Natural killer cell (primary cell): ENCODE data around the gene DYRK3. TPM values are rescaled to one million over a fixed set of nuclear protein-coding genes. Genes with fewer than 3 reads are reported as not detected.
A peak's percentile ranks its signal among the peaks of the same experiment; 100 is the strongest.

Experiments
- ATAC-seq, 3 donors: fragments of 150-1000 bp in 2 of 3; fragments of 200-7000 bp in 1 of 3; cut with Tn5 transposase; 1 replicate in 1 of 3; 2 replicates in 2 of 3; pipeline ENCODE4 v1.10.0; 2021; ENCODE audit warnings: mild to moderate bottlenecking in 2 of 3, moderate library complexity in 2 of 3
- DNase-seq, 2 donors: peaks; one replicate each; pipeline versions ENCODE4 v3.0.0 to v3.0.0-alpha.2; 2013 to 2021; ENCODE audit warnings: mixed read lengths in 1 of 2
- H3K27ac ChIP-seq: one replicate; pipeline ENCODE4 v1.5.1; 2013; ENCODE audit warnings: mild to moderate bottlenecking, low read length
- H3K27me3 ChIP-seq: one replicate; pipeline ENCODE4 v1.6.1; 2013; ENCODE audit warnings: low read length; ENCODE audit not compliant: control insufficient read depth, insufficient read depth
- H3K36me3 ChIP-seq: one replicate; pipeline ENCODE4 v1.6.1; 2013; ENCODE audit warnings: low read length; ENCODE audit not compliant: control insufficient read depth, insufficient read depth
- H3K4me1 ChIP-seq: one replicate; pipeline ENCODE4 v1.6.1; 2013; ENCODE audit warnings: low read length; ENCODE audit not compliant: control insufficient read depth, insufficient read depth
- H3K4me3 ChIP-seq: one replicate; pipeline ENCODE4 v1.5.1; 2013; ENCODE audit warnings: low read length
- H3K9me3 ChIP-seq: one replicate; pipeline ENCODE4 v1.6.1; 2013; ENCODE audit warnings: low read length; ENCODE audit not compliant: control insufficient read depth, insufficient read depth
- H3K27ac Mint-ChIP-seq, 2 donors: one replicate each; pipeline ENCODE4 v1.8.0; 2022; ENCODE audit warnings: mild to moderate bottlenecking in 2 of 2, mixed read lengths in 2 of 2, moderate library complexity in 1 of 2
- H3K27me3 Mint-ChIP-seq, 2 donors: one replicate each; pipeline ENCODE4 v1.8.0; 2022; ENCODE audit warnings: low read depth in 2 of 2, mixed read lengths in 2 of 2
- H3K36me3 Mint-ChIP-seq: one replicate; pipeline ENCODE4 v1.8.0; 2022; ENCODE audit warnings: mixed read lengths
- H3K4me1 Mint-ChIP-seq, 2 donors: one replicate each; pipeline ENCODE4 v1.8.0; 2022; ENCODE audit warnings: mixed read lengths in 2 of 2
- H3K4me3 Mint-ChIP-seq: one replicate; pipeline ENCODE4 v1.8.0; 2022; ENCODE audit warnings: mild to moderate bottlenecking, moderate library complexity, mixed read lengths
- H3K9me3 Mint-ChIP-seq, 2 donors: one replicate each; pipeline ENCODE4 v1.8.0; 2022; ENCODE audit warnings: mixed read lengths in 2 of 2
- CTCF ChIP-seq: fragments of 200-600 bp; IDR thresholded peaks from one replicate; pipeline ENCODE4 v1.8.0; 2022; ENCODE audit warnings: antibody characterized with exemption
- WGBS: methylation state at CpG from one replicate; pipeline ENCODE4 v1.1.7; 2013; ENCODE audit warnings: missing lambda C conversion rate; ENCODE audit not compliant: insufficient coverage; 5-methylcytosine and 5-hydroxymethylcytosine counted together
- intact Hi-C: fragments of 100-400 bp; cut with micrococcal nuclease; formaldehyde crosslinking; loops from one replicate; pipeline ENCODE4 v1.14.2; 2022
- total RNA-seq, 4 donors: library from RNA; stranded (reverse); fragments of 120-200 nt in 1 of 4; gene quantifications; one replicate each; pipeline versions ENCODE4 v1.2.3 to v1.2.4, GENCODE V29; 2013 to 2022

Gene DYRK3
- total RNA-seq, 3 donors from 2014 or later (not counting 1 experiment from before 2014, with no cell fraction given): 0.16 to 0.66 (median 0.43) TPM

- Mint-ChIP-seq H3K4me1 (peaks cover 0 to 2% of the 10 kb centered on the region in 2 donors), H3K4me3 (no peak overlapping the region), H3K36me3 (no peaks in the 10 kb centered on the region), H3K27ac (no peak overlapping the region), H3K9me3 (no peaks in the 10 kb centered on the region), H3K27me3 (peaks cover 0 to 5% of the 10 kb centered on the region in 2 donors)
- no peaks in the 10 kb centered on the region for H3K9me3 ChIP-seq
- H3K4me1 ChIP-seq: peaks cover 8% of the 10 kb centered on the region
- H3K27ac ChIP-seq: no peak overlapping the region
- WGBS: 88% methylated on average over 1 of the region's 1 CpG
- TF ChIP-seq CTCF: no peak
- DNase-seq (no peak), ATAC-seq (no peak)
- H3K27me3 ChIP-seq: no peaks in the 10 kb centered on the region
- H3K4me3 ChIP-seq: no peak overlapping the region
- intact Hi-C loops: no loop called here
- no peaks in the 10 kb centered on the region for H3K36me3 ChIP-seq
Observed at GRCh38 chr1:206674745-206675175, 39.4 kb downstream of the DYRK3 start.

GRCh38 chr1:206676499-206676898 lies 41.2 kb downstream of the DYRK3 start:
- no peaks in the 10 kb centered on the region for H3K27me3 Mint-ChIP-seq
- Histone ChIP-seq H3K4me1 (peaks cover 9% of the 10 kb centered on the region), H3K9me3 (no peaks in the 10 kb centered on the region), H3K4me3 (no peak overlapping the region), H3K27me3 (no peaks in the 10 kb centered on the region), H3K27ac (no peak overlapping the region), H3K36me3 (no peaks in the 10 kb centered on the region)
- no peak for TF ChIP-seq CTCF
- no peaks in the 10 kb centered on the region for H3K36me3 Mint-ChIP-seq
- WGBS: 36% methylated on average over 2 of the region's 2 CpGs
- no peak overlapping the region for H3K27ac Mint-ChIP-seq
- no peaks in the 10 kb centered on the region for H3K9me3 Mint-ChIP-seq
- H3K4me1 Mint-ChIP-seq: peaks cover 0 to 4% of the 10 kb centered on the region in 2 donors
- no peak overlapping the region for H3K4me3 Mint-ChIP-seq
- intact Hi-C loops: no loop called here
- DNase-seq (no peak), ATAC-seq (no peak)

- Histone ChIP-seq H3K4me3 (no peak overlapping the region), H3K4me1 (peaks cover 16% of the 10 kb centered on the region), H3K36me3 (no peaks in the 10 kb centered on the region), H3K27ac (no peak overlapping the region), H3K27me3 (no peaks in the 10 kb centered on the region), H3K9me3 (no peaks in the 10 kb centered on the region)
- intact Hi-C loops: no loop called here
- H3K36me3 Mint-ChIP-seq: no peaks in the 10 kb centered on the region
- DNase-seq (no peak), ATAC-seq (no peak)
- H3K4me3 Mint-ChIP-seq: no peak overlapping the region
- no peak for TF ChIP-seq CTCF
- no peaks in the 10 kb centered on the region for H3K27me3 Mint-ChIP-seq
- no peaks in the 10 kb centered on the region for H3K9me3 Mint-ChIP-seq
- H3K4me1 Mint-ChIP-seq: peaks cover 0 to 4% of the 10 kb centered on the region in 2 donors
- H3K27ac Mint-ChIP-seq: no peak overlapping the region
- WGBS: 76% methylated on average over 2 of the region's 3 CpGs
Observed at GRCh38 chr1:206678490-206678889, 43.2 kb downstream of the DYRK3 start.

GRCh38 chr1:206679738-206680211 lies 44.4 kb downstream of the DYRK3 start:
- Histone ChIP-seq H3K27me3 (no peaks in the 10 kb centered on the region), H3K4me1 (peaks cover 24% of the 10 kb centered on the region), H3K27ac (no peak overlapping the region), H3K4me3 (no peak overlapping the region), H3K9me3 (no peaks in the 10 kb centered on the region), H3K36me3 (no peaks in the 10 kb centered on the region)
- Mint-ChIP-seq H3K9me3 (no peaks in the 10 kb centered on the region), H3K4me3 (no peak overlapping the region), H3K4me1 (peaks cover 0 to 13% of the 10 kb centered on the region in 2 donors), H3K27me3 (no peaks in the 10 kb centered on the region), H3K27ac (peak overlapping the region in 1 of 2 donors; percentile 56), H3K36me3 (no peaks in the 10 kb centered on the region)
- no peak for DNase-seq
- TF ChIP-seq CTCF: no peak
- intact Hi-C loops: no loop called here
- peak in 2 of 3 donors; percentile 46 to 54 for ATAC-seq
- WGBS: 8% methylated on average over 5 of the region's 5 CpGs
